Sigmoid colon (tissue), 4 donors: ENCODE measurements around the gene SDHA.
"Not testable (repeated sequence)": the region's sequence is repeated elsewhere in the genome, so short reads cannot be mapped to it uniquely, and the experiment has no call there.

ENCODE experiments used
- CTCF ChIP-seq, 4 experiments: fragments of 450-650 bp in 3 of 4; fragments of 200-600 bp in 1 of 4; IDR thresholded peaks; one replicate each; pipeline ENCODE4 v1.5.1; 2016 to 2019; ENCODE audit warnings: antibody characterized with exemption in 4 of 4, mild to moderate bottlenecking in 3 of 4, moderate library complexity in 2 of 4
- EP300 ChIP-seq, 4 donors: sonication (generic); formaldehyde crosslinking; IDR thresholded peaks; one replicate each; pipeline ENCODE4 v1.6.1; 2017; ENCODE audit warnings: antibody characterized with exemption in 4 of 4
- POLR2A ChIP-seq, 2 donors: fragments of 450-650 bp; IDR thresholded peaks; one replicate each; pipeline ENCODE4 v1.6.1; 2016; ENCODE audit warnings: antibody characterized with exemption in 2 of 2, mild to moderate bottlenecking in 2 of 2, moderate library complexity in 2 of 2
- POLR2AphosphoS5 ChIP-seq, 4 donors: sonication (generic); formaldehyde crosslinking; IDR thresholded peaks; one replicate each; pipeline ENCODE4 v1.6.1; 2017; ENCODE audit warnings: antibody characterized with exemption in 4 of 4

GRCh38 chr5:273491-273890, 55.4 kb downstream of the SDHA start:
- TF ChIP-seq CTCF, POLR2AphosphoS5, EP300, POLR2A (IDR thresholded peaks at IDR 0.05): not testable (repeated sequence)
